ENCODE results near the gene ASPRV1.
"Not testable (repeated sequence)": the region's sequence is repeated elsewhere in the genome, so short reads cannot be mapped to it uniquely, and the experiment has no call there.

Gene ASPRV1

GRCh38 chr2:69962986-69963730 lies 1.7 kb upstream of the ASPRV1 start:
- no peak for TF ChIP-seq GATA1 (IDR thresholded peaks at IDR 0.05; ENCODE audit: low read depth, low read length)
- DNase-seq, result no peak

- TF ChIP-seq GATA1 (IDR thresholded peaks at IDR 0.05; ENCODE audit: low read depth, low read length) (no peak), POLR2A (IDR thresholded peaks at IDR 0.05; ENCODE audit: low read length) (no peak)
- DNase-seq, result no peak
Measured at GRCh38 chr2:69960821-69961220, 610 bp downstream of the ASPRV1 start.

- TF ChIP-seq POLR2A (IDR thresholded peaks at IDR 0.05; ENCODE audit: low read length) (no peak), GATA1 (IDR thresholded peaks at IDR 0.05; ENCODE audit: low read depth, low read length) (no peak)
- no peak for DNase-seq
Measured at GRCh38 chr2:69959425-69959824, 2.0 kb downstream of the ASPRV1 start.

GRCh38 chr2:69958480-69958879 lies 3.0 kb downstream of the ASPRV1 start:
- TF ChIP-seq POLR2A (IDR thresholded peaks at IDR 0.05; ENCODE audit: low read length), result no peak
- no peak for TF ChIP-seq GATA1 (IDR thresholded peaks at IDR 0.05; ENCODE audit: low read depth, low read length)

GRCh38 chr2:69957965-69958364 lies 3.5 kb downstream of the ASPRV1 start:
- TF ChIP-seq GATA1 (IDR thresholded peaks at IDR 0.05; ENCODE audit: low read depth, low read length) (no peak), POLR2A (IDR thresholded peaks at IDR 0.05; ENCODE audit: low read length) (no peak)
- DNase-seq, result no peak

More at GRCh38 chr2:69958480-69958879, 3.0 kb downstream of the ASPRV1 start:
- no peak for DNase-seq

GRCh38 chr2:69956475-69956979 lies 4.9 kb downstream of the ASPRV1 start:
- peak in 1 of 2 experiments; percentile 17 for DNase-seq

GRCh38 chr2:69955029-69955428 lies 6.4 kb downstream of the ASPRV1 start:
- TF ChIP-seq GATA1 (IDR thresholded peaks at IDR 0.05; ENCODE audit: low read depth, low read length) (no peak), POLR2A (IDR thresholded peaks at IDR 0.05; ENCODE audit: low read length) (no peak)
- no peak for DNase-seq

More at GRCh38 chr2:69956475-69956979, 4.9 kb downstream of the ASPRV1 start:
- TF ChIP-seq GATA1 (IDR thresholded peaks at IDR 0.05; ENCODE audit: low read depth, low read length), result no peak
- no peak for TF ChIP-seq POLR2A (IDR thresholded peaks at IDR 0.05; ENCODE audit: low read length)

GRCh38 chr2:69954084-69954483 lies 7.3 kb downstream of the ASPRV1 start:
- no peak for DNase-seq

GRCh38 chr2:69952336-69953115 lies 8.9 kb downstream of the ASPRV1 start:
- DNase-seq, result no peak

More at GRCh38 chr2:69954084-69954483, 7.3 kb downstream of the ASPRV1 start:
- TF ChIP-seq GATA1 (IDR thresholded peaks at IDR 0.05; ENCODE audit: low read depth, low read length) (no peak), POLR2A (IDR thresholded peaks at IDR 0.05; ENCODE audit: low read length) (no peak)

GRCh38 chr2:69950671-69951070 lies 10.8 kb downstream of the ASPRV1 start:
- DNase-seq, result not testable (repeated sequence)

More at GRCh38 chr2:69952336-69953115, 8.9 kb downstream of the ASPRV1 start:
- TF ChIP-seq POLR2A (IDR thresholded peaks at IDR 0.05; ENCODE audit: low read length) (no peak), GATA1 (IDR thresholded peaks at IDR 0.05; ENCODE audit: low read depth, low read length) (no peak)

GRCh38 chr2:69950241-69950640 lies 11.2 kb downstream of the ASPRV1 start:
- TF ChIP-seq GATA1 (IDR thresholded peaks at IDR 0.05; ENCODE audit: low read depth, low read length) (no peak), POLR2A (IDR thresholded peaks at IDR 0.05; ENCODE audit: low read length) (no peak)
- DNase-seq, result no peak

- no peak for DNase-seq
- TF ChIP-seq GATA1 (IDR thresholded peaks at IDR 0.05; ENCODE audit: low read depth, low read length), result no peak
- TF ChIP-seq POLR2A (IDR thresholded peaks at IDR 0.05; ENCODE audit: low read length), result no peak
Measured at GRCh38 chr2:69948963-69949645, 12.3 kb downstream of the ASPRV1 start.

GRCh38 chr2:69948032-69948962 lies 13.1 kb downstream of the ASPRV1 start:
- no peak for DNase-seq
- TF ChIP-seq GATA1 (IDR thresholded peaks at IDR 0.05; ENCODE audit: low read depth, low read length), result no peak
- no peak for TF ChIP-seq POLR2A (IDR thresholded peaks at IDR 0.05; ENCODE audit: low read length)

All from erythroblast (primary cell).